Stomach smooth muscle (tissue), 2 donors: ENCODE data around the gene PIP5K1C.

Experiments
- H3K27ac ChIP-seq: one replicate; pipeline ENCODE4 v1.7.0; 2013; ENCODE audit warnings: mild to moderate bottlenecking, low read length, inconsistent platforms
- H3K27me3 ChIP-seq, 2 donors: one replicate each; pipeline ENCODE4 v1.7.0; 2013; ENCODE audit warnings: low read length in 2 of 2; ENCODE audit not compliant: insufficient read depth in 2 of 2, control insufficient read depth in 1 of 2
- H3K36me3 ChIP-seq, 2 donors: one replicate each; pipeline ENCODE4 v1.7.0; 2013; ENCODE audit warnings: low read length in 2 of 2; ENCODE audit not compliant: control insufficient read depth in 2 of 2, insufficient read depth in 2 of 2
- H3K4me1 ChIP-seq: one replicate; pipeline ENCODE4 v1.7.0; 2013; ENCODE audit warnings: low read length; ENCODE audit not compliant: control insufficient read depth, insufficient read depth
- H3K4me3 ChIP-seq, 2 donors: one replicate each; pipeline ENCODE4 v1.7.0; 2013; ENCODE audit warnings: low read length in 2 of 2
- H3K9ac ChIP-seq, 2 donors: one replicate each; pipeline ENCODE4 v1.7.0; 2013; ENCODE audit warnings: low read length in 2 of 2, mild to moderate bottlenecking in 1 of 2
- H3K9me3 ChIP-seq, 2 donors: one replicate each; pipeline ENCODE4 v1.7.0; 2013; ENCODE audit warnings: low read length in 2 of 2; ENCODE audit not compliant: control insufficient read depth in 2 of 2
- donor health status: healthy.
- donor health status: Pancreatic carcinoma.

The PIP5K1C gene

DNA sequence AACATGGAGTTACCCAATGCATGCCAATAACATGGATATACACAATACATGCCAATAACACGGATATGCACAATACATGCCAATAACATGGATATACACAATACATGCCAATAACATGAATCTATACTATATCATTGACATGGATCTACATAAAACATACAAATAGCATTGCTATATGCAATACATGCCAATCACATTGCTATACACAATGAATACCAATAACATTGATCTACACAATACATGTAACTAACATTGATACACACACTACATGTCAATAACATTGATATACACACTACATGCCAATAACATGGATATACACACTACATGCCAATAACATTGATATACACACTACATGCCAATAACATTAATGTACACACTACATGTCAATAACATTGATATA is 932 bp upstream of the PIP5K1C start:
- Histone ChIP-seq H3K36me3 (peaks cover 0 to 2% of the 10 kb centered on the region in 2 donors), H3K9me3 (no peaks in the 10 kb centered on the region), H3K9ac (no peak overlapping the region), H3K27me3 (no peaks in the 10 kb centered on the region), H3K4me1 (peaks cover 27% of the 10 kb centered on the region), H3K27ac (no peak overlapping the region), H3K4me3 (no peak overlapping the region)

DNA sequence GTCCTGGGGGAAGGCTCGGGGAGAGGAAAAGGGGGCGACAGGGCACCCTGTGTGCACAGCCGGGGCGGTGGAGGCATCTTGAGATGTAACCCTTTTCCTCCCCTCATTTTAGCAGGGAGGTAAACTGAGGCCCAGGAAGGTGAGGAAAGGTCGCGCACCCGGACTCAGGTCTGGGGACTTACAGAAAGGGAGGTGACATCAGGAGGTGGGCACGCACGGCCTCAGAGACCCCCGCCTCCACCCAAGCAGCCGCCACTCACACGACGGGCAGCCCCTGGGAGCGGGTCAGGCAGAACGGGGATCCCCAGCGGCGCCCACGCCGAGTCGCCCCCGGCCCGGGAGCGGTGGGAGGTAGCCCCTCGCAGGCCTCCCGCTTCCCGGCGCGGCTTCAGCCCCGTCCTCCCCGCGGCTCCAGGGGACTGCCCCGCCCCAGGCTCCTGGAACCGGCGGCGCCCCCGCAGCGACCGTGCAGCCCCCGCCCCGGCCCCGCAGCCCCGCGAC is 477 bp downstream of the PIP5K1C start:
- peak overlapping the region; percentile 94 for H3K27ac ChIP-seq
- H3K27me3 ChIP-seq: no peaks in the 10 kb centered on the region
- H3K4me3 ChIP-seq: peak overlapping the region; percentile 86
- H3K4me1 ChIP-seq: peaks cover 32% of the 10 kb centered on the region
- peak overlapping the region; percentile 87 to 93 for H3K9ac ChIP-seq
- no peaks in the 10 kb centered on the region for H3K9me3 ChIP-seq
- H3K36me3 ChIP-seq: peaks cover 0 to 3% of the 10 kb centered on the region in 2 donors

- Histone ChIP-seq H3K9me3 (no peaks in the 10 kb centered on the region), H3K27me3 (no peaks in the 10 kb centered on the region), H3K4me1 (peaks cover 39% of the 10 kb centered on the region), H3K36me3 (peaks cover 0 to 3% of the 10 kb centered on the region in 2 donors), H3K9ac (peak overlapping the region; percentile 87 to 93), H3K27ac (peak overlapping the region; percentile 94), H3K4me3 (peak overlapping the region; percentile 86)
These were observed 1.1 kb downstream of the PIP5K1C start for GRCh38 chr19:3698974-3699740.

- Histone ChIP-seq H3K4me1 (peaks cover 44% of the 10 kb centered on the region), H3K27me3 (no peaks in the 10 kb centered on the region), H3K9ac (peak overlapping the region; percentile 70 to 80), H3K4me3 (peak overlapping the region; percentile 60 to 86), H3K27ac (peak overlapping the region; percentile 84), H3K9me3 (no peaks in the 10 kb centered on the region), H3K36me3 (peaks cover 0 to 3% of the 10 kb centered on the region in 2 donors)
These were observed 1.8 kb downstream of the PIP5K1C start for GRCh38 chr19:3698386-3698950.

GRCh38 chr19:3697671-3698385 is 2.4 kb downstream of the PIP5K1C start:
- Histone ChIP-seq H3K27ac (peak overlapping the region; percentile 84), H3K27me3 (no peaks in the 10 kb centered on the region), H3K9me3 (no peaks in the 10 kb centered on the region), H3K9ac (peak overlapping the region; percentile 70 to 80), H3K36me3 (peaks cover 0 to 3% of the 10 kb centered on the region in 2 donors), H3K4me1 (peaks cover 51% of the 10 kb centered on the region), H3K4me3 (peak overlapping the region; percentile 60 to 86)

GRCh38 chr19:3697094-3697493 is 3.2 kb downstream of the PIP5K1C start:
- Histone ChIP-seq H3K9ac (peak overlapping the region in 1 of 2 donors; percentile 70), H3K4me3 (peak overlapping the region in 1 of 2 donors; percentile 60), H3K9me3 (no peaks in the 10 kb centered on the region), H3K27me3 (no peaks in the 10 kb centered on the region), H3K27ac (peak overlapping the region; percentile 84), H3K36me3 (peaks cover 0 to 3% of the 10 kb centered on the region in 2 donors), H3K4me1 (peaks cover 57% of the 10 kb centered on the region)

- Histone ChIP-seq H3K4me3 (no peak overlapping the region), H3K27ac (peak overlapping the region; percentile 84), H3K4me1 (peaks cover 57% of the 10 kb centered on the region)
These were observed 3.6 kb downstream of the PIP5K1C start for GRCh38 chr19:3696660-3696995.

DNA sequence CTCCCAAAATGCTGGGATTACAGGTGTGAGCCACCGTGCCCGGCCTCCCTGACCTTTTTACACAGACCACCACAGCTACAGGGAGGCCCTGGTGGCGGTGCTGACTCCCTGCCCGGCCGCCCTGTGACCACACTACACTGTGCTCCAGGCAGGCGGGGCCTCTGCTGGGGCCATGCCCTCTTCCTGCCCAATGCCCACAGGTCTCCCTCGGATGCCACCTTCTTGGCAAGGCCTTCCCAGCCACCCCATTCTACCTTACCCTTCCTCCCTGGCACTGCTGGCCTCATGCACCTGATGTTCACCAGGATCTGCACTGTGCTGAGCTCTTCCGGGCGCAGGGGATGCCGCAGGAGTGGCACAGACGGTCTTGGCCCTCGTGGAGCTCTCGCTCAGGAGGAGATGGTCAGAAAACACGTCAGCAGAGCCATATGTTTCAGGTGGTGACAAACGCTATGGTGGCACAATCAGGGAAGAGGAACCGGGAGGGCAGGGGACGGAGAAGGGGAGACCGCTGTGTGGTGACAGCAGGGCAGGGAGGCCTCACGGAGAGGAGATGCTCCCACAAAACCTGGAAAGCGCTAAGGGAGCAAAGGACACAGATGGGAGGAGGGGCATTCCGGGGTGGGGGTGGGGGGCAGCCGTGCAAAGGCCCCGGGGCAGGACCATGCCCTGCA is 4.1 kb downstream of the PIP5K1C start:
- Histone ChIP-seq H3K4me3 (no peak overlapping the region), H3K4me1 (peaks cover 57% of the 10 kb centered on the region), H3K9me3 (no peaks in the 10 kb centered on the region), H3K9ac (no peak overlapping the region), H3K27me3 (no peaks in the 10 kb centered on the region), H3K36me3 (peaks cover 0 to 3% of the 10 kb centered on the region in 2 donors), H3K27ac (no peak overlapping the region)

More at GRCh38 chr19:3696660-3696995, 3.6 kb downstream of the PIP5K1C start:
- no peaks in the 10 kb centered on the region for H3K9me3 ChIP-seq
- H3K36me3 ChIP-seq: peaks cover 0 to 3% of the 10 kb centered on the region in 2 donors
- no peak overlapping the region for H3K9ac ChIP-seq
- no peaks in the 10 kb centered on the region for H3K27me3 ChIP-seq

- Histone ChIP-seq H3K9me3 (no peaks in the 10 kb centered on the region), H3K4me3 (no peak overlapping the region), H3K36me3 (peaks cover under 1 to 8% of the 10 kb centered on the region in 2 donors), H3K27me3 (no peaks in the 10 kb centered on the region), H3K27ac (peak overlapping the region; percentile 6), H3K4me1 (peaks cover 57% of the 10 kb centered on the region), H3K9ac (no peak overlapping the region)
These were observed 5.0 kb downstream of the PIP5K1C start for GRCh38 chr19:3695124-3695733.
